Spinal cord (tissue), 10 donors: Measurements from ENCODE around the gene PAX5. TPM values are rescaled to one million over a fixed set of nuclear protein-coding genes. Genes with fewer than 3 reads are reported as not detected.

Source experiments
- DNase-seq, 6 donors: peaks; one replicate each; pipeline versions ENCODE4 v3.0.0 to v3.0.0-alpha.2; 2013 to 2015; ENCODE audit warnings: low spot score in 6 of 6, low read depth in 4 of 6
- H3K27ac ChIP-seq: one replicate; pipeline ENCODE4 v1.5.1; 2013; ENCODE audit warnings: low read depth, low read length, control low read depth
- H3K27me3 ChIP-seq: one replicate; pipeline ENCODE4 v1.6.1; 2013; ENCODE audit warnings: low read length; ENCODE audit not compliant: control insufficient read depth, insufficient read depth
- H3K36me3 ChIP-seq: one replicate; pipeline ENCODE4 v1.6.1; 2013; ENCODE audit warnings: low read length; ENCODE audit not compliant: control insufficient read depth, insufficient read depth
- H3K4me1 ChIP-seq: one replicate; pipeline ENCODE4 v1.6.1; 2013; ENCODE audit warnings: low read length; ENCODE audit not compliant: control insufficient read depth, insufficient read depth
- H3K4me3 ChIP-seq: one replicate; pipeline ENCODE4 v1.5.1; 2013; ENCODE audit warnings: low read depth, low read length, control low read depth
- H3K9me3 ChIP-seq: one replicate; pipeline ENCODE4 v1.6.1; 2013; ENCODE audit warnings: low read length; ENCODE audit not compliant: control insufficient read depth, insufficient read depth
- WGBS: methylation state at CpG from one replicate; pipeline ENCODE4 v1.1.5; 2013; ENCODE audit warnings: missing lambda C conversion rate; ENCODE audit not compliant: insufficient coverage; 5-methylcytosine and 5-hydroxymethylcytosine counted together
- polyA plus RNA-seq, 2 donors: library from polyadenylated mRNA; unstranded; fragments of 120-200 nt; gene quantifications; one replicate each; pipeline ENCODE4 v1.2.1, GENCODE V29; 2013; ENCODE audit not compliant: insufficient read length in 2 of 2
- total RNA-seq, 2 donors: library from RNA; depleted of rRNA in 1 of 2; stranded (reverse); fragments of 120-200 nt in 1 of 2; fragments of >200 nt in 1 of 2; gene quantifications; one replicate each; pipeline versions ENCODE4 v1.2.3 to v1.2.4, GENCODE V29; 2013 to 2014
- donor health status: healthy.

The PAX5 gene
- total and polyA plus RNA-seq, 4 donors = 0.89 to 2.6 (median 1.1) TPM

- H3K27me3 ChIP-seq = peaks cover 3% of the 10 kb centered on the region
Measured at GRCh38 chr9:36895744-36896260, 138.3 kb downstream of the PAX5 start.

DNA sequence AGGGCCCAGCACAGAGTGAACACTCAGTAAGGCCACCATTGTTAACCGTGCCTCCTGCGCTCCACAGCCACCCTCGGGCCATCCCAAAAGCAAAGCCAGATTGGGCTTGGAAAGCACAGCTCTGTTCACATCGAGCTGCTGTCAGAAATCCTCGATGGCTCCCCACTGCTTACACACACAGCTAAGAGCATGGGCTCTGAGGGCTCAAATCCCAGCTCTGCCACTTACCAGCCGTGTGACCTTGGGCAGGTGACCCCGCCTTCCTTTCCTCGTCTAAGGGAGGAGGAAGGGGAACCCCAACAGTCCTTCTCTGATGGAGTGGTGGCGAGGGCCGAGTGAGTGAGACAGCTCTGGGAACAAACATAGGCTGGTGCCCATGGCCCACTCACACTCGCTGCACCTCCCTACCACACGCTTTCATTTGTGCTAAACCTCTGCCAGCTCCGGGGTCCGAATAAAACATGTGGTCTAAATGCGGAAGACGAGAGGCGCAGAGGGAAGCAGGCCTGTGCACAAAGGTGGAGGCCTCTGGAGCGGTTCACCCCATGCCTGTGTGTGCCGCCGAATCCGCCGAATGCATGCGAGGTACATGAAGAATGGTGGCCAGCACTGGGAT lies 139.3 kb downstream of the PAX5 start:
- Histone ChIP-seq H3K9me3 (no peaks in the 10 kb centered on the region), H3K36me3 (no peaks in the 10 kb centered on the region), H3K4me1 (peaks cover 30% of the 10 kb centered on the region), H3K27me3 (peaks cover 3% of the 10 kb centered on the region), H3K4me3 (no peak overlapping the region), H3K27ac (no peak overlapping the region)
- no peak for DNase-seq
- WGBS = 90% methylated on average over 14 of the region's 23 CpGs

More at GRCh38 chr9:36895744-36896260, 138.3 kb downstream of the PAX5 start:
- H3K4me3 ChIP-seq = no peak overlapping the region
- no peak for DNase-seq
- peaks cover 30% of the 10 kb centered on the region for H3K4me1 ChIP-seq
- no peak overlapping the region for H3K27ac ChIP-seq
- H3K9me3 ChIP-seq = no peaks in the 10 kb centered on the region
- WGBS = 94% methylated on average over 1 of the region's 5 CpGs
- no peaks in the 10 kb centered on the region for H3K36me3 ChIP-seq

DNA sequence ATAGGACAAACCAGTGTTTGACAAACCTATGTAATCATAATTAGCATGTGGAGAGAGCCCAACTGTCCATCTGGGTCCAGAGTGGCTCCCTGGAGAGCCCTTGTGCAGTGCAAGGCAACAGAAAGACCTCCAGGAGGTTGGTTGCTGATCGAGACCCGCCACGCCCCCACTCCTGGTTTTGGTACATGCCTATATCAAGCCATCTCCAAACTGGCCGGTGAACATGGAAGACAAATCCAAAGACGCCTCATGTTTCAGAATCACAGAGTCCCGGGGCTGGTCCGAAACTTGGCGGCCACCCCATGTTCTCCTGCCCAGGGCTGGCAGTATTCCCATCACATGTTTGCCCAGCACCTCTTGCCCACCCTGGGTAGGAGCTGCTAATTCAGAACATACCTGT lies 140.2 kb downstream of the PAX5 start:
- Histone ChIP-seq H3K27ac (no peak overlapping the region), H3K36me3 (no peaks in the 10 kb centered on the region), H3K4me3 (no peak overlapping the region), H3K9me3 (no peaks in the 10 kb centered on the region), H3K27me3 (peaks cover 3% of the 10 kb centered on the region), H3K4me1 (peaks cover 28% of the 10 kb centered on the region)
- WGBS = 82% methylated on average over 8 of the region's 8 CpGs
- DNase-seq = no peak

DNA sequence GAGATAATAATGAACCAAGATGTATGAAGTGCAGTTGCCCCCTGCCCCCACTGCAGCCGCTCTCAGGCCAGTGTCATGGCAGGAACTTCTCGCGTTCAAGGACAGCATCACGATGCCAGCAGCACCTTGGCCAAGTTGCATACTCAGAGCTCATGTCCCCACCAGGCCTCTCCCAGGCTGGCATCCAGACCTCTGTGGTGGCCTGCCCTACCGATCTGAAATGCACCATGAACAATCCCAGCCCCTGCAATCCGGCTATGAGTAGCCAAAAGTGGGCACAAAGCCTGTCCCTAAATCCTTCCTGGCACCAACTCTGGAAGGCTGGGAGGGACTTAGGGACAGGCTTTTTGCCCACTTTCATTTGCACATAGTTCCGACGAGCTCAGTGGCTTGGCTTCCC lies 140.9 kb downstream of the PAX5 start:
- H3K27me3 ChIP-seq = peaks cover 3% of the 10 kb centered on the region

GRCh38 chr9:36892279-36892678 lies 141.8 kb downstream of the PAX5 start:
- Histone ChIP-seq H3K4me3 (no peak overlapping the region), H3K9me3 (no peaks in the 10 kb centered on the region), H3K36me3 (no peaks in the 10 kb centered on the region), H3K4me1 (peaks cover 13% of the 10 kb centered on the region), H3K27ac (no peak overlapping the region), H3K27me3 (peaks cover 3% of the 10 kb centered on the region)
- 60% methylated on average over 1 of the region's 4 CpGs for WGBS
- no peak for DNase-seq

More for the DNA sequence above, 140.9 kb downstream of the PAX5 start:
- Histone ChIP-seq H3K27ac (no peak overlapping the region), H3K4me1 (peaks cover 20% of the 10 kb centered on the region), H3K4me3 (no peak overlapping the region), H3K36me3 (no peaks in the 10 kb centered on the region), H3K9me3 (no peaks in the 10 kb centered on the region)
- 69% methylated on average over 6 of the region's 8 CpGs for WGBS
- DNase-seq = peak in 1 of 6 donors; percentile 41

GRCh38 chr9:36891341-36891811 lies 142.7 kb downstream of the PAX5 start:
- Histone ChIP-seq H3K27me3 (peaks cover 3% of the 10 kb centered on the region), H3K4me3 (no peak overlapping the region), H3K27ac (no peak overlapping the region), H3K9me3 (no peaks in the 10 kb centered on the region), H3K4me1 (peaks cover 7% of the 10 kb centered on the region), H3K36me3 (no peaks in the 10 kb centered on the region)
- DNase-seq = no peak
- WGBS = 38% methylated on average over 12 of the region's 13 CpGs

DNA sequence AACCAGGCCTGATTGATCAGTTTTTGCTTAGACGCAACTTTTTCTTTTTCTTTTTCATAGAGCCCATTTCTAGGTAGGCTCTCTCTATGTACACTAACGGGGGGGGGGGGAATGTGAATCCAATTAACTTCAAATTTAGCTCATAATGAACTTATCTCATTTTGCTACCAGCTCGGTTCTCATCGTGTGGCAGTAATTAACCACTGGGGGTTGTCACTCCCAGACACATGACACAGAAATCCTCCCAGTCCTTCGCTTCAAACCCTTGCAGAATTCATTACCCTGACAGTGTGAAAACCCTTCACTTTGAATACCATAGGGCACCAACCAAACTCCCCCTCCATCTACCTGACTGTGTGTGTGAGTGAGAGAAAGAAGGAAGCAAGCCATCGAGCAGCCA lies 144.2 kb downstream of the PAX5 start:
- peak in 1 of 6 donors; percentile 73 for DNase-seq

GRCh38 chr9:36888551-36888950 lies 145.5 kb downstream of the PAX5 start:
- Histone ChIP-seq H3K4me3 (no peak overlapping the region), H3K4me1 (no peaks in the 10 kb centered on the region), H3K9me3 (no peaks in the 10 kb centered on the region), H3K27me3 (peaks cover 3% of the 10 kb centered on the region), H3K36me3 (no peaks in the 10 kb centered on the region), H3K27ac (no peak overlapping the region)
- no peak for DNase-seq
- WGBS = 93% methylated on average over 3 of the region's 7 CpGs

More for the DNA sequence above, 144.2 kb downstream of the PAX5 start:
- Histone ChIP-seq H3K27ac (no peak overlapping the region), H3K36me3 (no peaks in the 10 kb centered on the region), H3K4me1 (no peaks in the 10 kb centered on the region), H3K9me3 (no peaks in the 10 kb centered on the region), H3K4me3 (no peak overlapping the region), H3K27me3 (peaks cover 3% of the 10 kb centered on the region)
- WGBS = 50% methylated on average over 1 of the region's 6 CpGs

DNA sequence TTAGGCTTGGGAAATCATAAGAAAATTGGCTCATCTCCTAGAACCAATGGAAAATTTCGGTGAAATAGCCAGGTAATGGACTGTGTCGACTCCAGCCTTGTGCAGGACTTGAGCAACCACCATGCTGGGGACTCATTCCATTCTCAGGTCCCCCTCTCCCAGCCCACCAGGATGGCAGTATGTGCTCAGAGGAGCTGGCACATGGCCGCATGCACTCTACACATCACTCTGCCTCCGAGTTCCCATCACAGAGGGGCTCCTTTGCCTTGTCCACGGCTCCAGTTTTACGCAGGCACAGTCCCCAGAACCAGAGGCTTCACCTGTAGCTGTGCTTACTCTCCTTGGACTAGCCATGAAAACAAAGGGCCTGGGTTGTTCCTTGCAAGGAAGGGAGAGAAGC lies 149.3 kb downstream of the PAX5 start:
- no peak overlapping the region for H3K4me3 ChIP-seq
- H3K9me3 ChIP-seq = no peaks in the 10 kb centered on the region
- no peak overlapping the region for H3K27ac ChIP-seq
- no peak for DNase-seq
- no peaks in the 10 kb centered on the region for H3K36me3 ChIP-seq
- no peaks in the 10 kb centered on the region for H3K27me3 ChIP-seq
- peaks cover 8% of the 10 kb centered on the region for H3K4me1 ChIP-seq
- WGBS = 88% methylated on average over 6 of the region's 6 CpGs

DNA sequence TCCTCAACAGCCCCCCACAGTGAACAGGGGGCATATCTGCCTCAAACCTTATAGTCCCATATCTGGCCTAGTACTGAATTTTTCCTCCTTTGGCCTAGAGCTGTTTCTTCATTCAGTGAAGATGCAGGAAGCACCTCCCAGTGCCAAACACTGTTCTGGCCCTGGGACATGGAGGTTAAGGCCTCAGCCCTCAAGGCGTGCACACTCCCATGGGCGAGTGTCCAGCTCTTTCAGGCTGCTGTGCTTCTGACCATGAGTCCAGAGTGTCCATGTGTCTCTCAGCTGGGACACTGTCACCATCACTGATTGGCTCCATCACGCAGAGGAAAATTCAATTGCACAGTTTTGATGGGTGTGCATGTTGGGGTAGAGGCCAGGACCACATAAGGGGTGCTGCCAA lies 151.5 kb downstream of the PAX5 start:
- Histone ChIP-seq H3K36me3 (no peaks in the 10 kb centered on the region), H3K4me1 (peaks cover 8% of the 10 kb centered on the region), H3K27me3 (no peaks in the 10 kb centered on the region), H3K27ac (no peak overlapping the region), H3K9me3 (no peaks in the 10 kb centered on the region), H3K4me3 (no peak overlapping the region)
- 75% methylated on average over 3 of the region's 3 CpGs for WGBS
- DNase-seq = no peak
